GM21786 (cell line): ENCODE data around the gene RGL3.
"Not testable (repeated sequence)": the region's sequence is repeated elsewhere in the genome, so short reads cannot be mapped to it uniquely, and the experiment has no call there.

Experiments
- ATAC-seq: cut with Tn5 transposase; IDR thresholded peaks from one replicate; pipeline ENCODE4 v1.9.1; 2021; ENCODE audit not compliant: unreplicated experiment

The RGL3 gene

GRCh38 chr19:11384778-11385129 lies 34.4 kb downstream of the RGL3 start:
- no peak for ATAC-seq

DNA sequence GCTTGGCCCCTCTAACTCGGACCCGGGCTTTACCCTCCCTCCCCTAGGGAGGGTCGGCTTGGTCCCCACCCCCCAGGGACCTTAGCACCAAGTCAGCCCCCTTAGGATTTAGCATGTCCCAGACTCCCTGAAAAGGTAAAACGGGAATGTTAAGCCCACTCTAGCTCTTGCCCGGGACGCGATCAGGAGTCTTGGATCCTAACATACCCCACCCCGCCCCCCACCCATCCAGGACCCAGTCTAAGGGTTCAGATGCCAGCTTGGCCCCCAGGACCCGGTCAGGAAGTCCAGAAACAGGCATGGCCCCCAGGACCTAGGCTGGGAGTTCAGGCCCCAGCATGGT lies 35.4 kb downstream of the RGL3 start:
- no peak for ATAC-seq

DNA sequence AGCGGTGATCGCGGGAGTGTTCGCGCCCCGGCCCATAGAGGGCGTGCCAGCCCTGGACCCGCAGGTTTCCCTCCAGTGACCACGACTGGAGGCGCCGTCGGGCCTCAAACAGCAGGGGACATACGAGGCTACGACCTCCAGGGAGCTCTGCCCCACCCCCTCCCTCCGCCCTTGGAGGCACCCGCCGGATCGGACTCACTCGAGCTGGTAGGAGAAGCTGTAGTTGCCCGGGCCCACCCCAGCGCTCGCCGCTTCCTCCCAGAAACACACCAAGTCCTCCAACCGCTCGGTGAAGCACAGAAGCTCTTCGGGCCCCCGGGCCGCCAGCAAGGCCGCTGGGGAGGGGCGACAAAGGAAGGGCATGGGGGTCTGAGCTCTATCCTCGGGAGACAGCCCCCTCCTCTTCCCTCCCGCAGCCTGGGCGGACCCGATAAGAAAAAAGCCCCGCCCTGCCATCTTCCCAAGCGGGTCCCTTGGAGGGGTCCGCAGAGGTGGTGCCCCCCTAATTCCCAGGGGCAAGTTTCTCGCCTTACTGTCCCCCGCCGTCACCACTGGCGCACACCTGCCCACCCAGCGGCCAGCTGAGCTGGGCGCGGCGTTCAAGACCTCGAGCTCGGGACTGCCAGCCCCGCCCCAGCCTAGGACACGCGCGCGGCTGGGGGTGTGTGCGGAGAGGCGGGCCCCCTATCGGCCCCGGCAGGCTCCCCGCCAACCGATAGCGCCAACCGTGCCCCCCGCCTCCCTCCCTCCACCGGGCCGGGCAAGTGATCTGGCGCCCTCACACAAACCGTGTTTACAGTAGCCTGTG lies 36.0 kb downstream of the RGL3 start:
- ATAC-seq: no peak

- ATAC-seq: peak; percentile 71
Observed at GRCh38 chr19:11380653-11381537, 38.2 kb downstream of the RGL3 start.

DNA sequence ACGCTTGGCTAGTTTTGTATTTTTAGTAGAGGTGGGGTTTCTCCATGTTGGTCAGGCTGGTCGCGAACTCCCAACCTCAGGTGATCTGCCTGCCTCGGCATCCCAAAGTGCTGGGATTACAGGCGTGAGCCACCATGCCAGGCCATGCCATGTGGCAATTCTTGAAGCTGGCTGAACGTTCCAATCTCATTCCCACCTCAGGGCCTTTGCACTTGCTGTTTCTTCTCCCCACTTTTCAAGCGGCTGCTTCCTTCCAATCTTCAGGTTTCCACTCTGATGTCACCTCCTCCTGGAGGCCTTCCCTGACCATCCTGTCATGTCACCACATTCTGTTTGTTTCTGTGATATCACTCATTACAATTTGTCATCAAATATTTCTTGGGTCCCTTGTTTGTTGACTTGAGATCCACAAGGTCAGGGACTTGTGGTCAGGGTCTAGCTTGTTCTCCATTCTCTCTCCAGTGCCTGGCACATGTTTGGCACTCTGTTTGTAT lies 39.2 kb downstream of the RGL3 start:
- ATAC-seq: no peak

DNA sequence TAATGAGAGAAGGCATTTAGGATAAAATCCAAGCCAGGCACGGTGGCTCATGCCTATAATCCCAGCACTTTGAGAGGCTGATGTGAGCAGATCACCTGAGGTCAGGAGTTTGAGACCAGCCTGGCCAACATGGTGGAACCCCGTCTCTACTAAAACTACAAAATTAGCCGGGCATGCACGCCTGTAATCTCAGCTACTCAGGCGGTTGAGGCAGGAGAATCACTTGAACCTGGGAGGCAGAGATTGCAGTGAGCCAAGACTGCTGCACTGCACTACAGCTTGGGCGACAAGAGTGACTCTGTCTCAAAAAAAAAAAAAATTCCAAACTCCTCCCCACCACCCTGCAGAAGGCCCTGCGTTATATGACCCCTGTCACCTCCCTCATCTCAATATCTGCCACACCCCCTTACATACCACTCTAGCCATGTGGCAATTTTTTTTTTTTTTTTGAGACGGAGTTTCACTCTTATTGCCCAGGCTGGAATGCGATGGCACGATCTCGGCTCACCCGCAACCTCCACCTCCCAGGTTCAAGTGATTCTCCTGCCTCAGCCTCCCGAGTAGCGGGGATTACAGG lies 39.8 kb downstream of the RGL3 start:
- not testable (repeated sequence) for ATAC-seq

DNA sequence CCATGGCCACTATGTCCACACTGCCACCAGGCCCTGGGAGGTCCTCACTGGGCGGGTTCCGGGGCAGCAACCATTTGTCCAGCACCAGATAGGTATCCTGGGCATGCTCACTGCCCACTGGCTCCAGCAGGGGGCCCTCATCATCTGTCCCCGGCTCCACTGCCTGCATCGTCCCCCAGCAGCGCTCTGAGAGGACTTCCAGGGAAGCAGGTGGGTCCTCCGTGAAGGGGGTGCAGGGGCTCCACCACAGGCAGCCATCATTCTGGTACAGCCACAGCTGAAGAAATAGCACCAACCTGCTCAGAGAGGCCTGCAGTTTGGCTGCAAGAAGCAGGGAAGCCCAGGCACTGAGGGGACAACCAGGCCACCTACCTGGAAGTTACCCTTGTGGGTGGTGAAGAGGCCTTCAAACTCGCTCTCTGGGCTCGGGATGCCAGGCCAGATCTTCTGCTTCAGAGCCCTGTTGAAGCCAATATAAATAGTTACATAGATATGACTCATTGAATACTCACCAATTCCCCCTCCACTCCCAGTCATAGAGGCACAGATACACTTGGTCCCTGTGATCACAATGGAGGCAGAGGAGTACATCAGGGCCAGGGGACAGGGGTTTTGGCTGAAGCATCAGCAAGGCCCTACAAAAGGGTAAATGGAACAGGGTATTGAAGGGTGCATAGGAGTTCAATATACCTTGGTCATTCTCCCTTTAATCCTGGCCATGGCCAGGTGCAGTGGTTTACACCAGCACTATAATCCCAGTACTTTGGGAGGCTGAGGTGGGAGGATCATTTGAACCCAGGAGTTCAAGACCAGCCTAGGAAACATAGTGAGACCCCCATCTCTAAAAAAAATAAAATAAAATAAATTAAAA lies 40.6 kb downstream of the RGL3 start:
- ATAC-seq: no peak

DNA sequence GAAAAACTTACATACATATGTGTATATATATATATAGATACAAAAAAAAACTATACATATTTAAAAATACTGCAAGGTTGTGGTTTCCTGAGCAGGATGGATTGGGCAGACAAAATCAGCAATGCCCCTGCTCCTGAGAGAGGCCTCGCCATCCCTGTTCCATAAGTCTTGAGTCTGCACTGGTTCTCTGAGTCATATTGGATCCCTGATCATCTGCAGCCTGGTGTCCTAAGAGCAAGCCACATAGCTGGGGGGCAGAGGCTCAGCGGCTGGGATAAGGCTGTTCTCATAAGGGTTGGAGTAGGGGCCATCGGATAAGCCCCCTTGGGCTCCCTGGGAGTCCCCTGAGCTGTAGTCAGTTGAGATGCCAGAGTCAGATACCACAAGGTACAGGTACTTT lies 41.4 kb downstream of the RGL3 start:
- ATAC-seq: no peak

- ATAC-seq: no peak
Observed at GRCh38 chr19:11377237-11377636, 41.9 kb downstream of the RGL3 start.

DNA sequence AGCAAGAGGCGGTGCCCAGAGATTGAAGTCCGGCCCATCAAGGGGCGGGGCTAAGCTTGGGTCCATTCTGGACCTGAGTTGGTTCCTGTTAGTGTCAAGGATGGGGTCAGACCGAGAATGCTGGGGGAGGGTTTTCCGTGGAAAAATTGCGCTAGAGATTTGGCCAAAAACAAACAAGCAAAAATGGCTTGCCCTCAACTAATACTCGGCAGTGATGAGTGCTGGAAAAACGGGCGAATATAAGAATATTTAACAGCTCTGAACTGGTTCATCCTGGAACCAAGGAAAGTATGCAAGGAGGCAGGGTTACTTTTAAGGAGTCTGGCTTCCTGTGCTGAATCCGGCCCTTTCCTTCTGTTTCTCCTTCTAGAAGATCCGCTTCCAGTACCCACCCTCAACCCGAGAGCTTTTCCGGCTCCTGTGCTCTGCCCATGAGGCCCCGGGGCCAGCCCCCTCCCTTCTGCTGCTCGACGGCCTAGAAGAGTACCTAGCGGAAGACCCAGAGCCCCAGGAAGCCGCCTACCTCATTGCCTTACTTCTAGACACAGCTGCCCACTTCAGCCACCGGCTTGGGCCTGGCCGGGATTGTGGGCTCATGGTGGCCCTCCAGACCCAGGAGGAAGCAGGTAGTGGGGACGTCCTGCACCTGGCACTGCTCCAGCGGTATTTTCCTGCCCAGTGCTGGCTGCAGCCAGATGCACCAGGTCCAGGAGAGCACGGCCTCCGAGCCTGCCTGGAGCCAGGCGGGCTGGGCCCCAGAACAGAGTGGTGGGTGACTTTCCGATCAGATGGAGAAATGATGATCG lies 43.8 kb downstream of the RGL3 start:
- no peak for ATAC-seq

- peak; percentile 91 for ATAC-seq
Observed at GRCh38 chr19:11374433-11375142, 44.5 kb downstream of the RGL3 start, which contains the start of gene SWSAP1. TSS of gene SWSAP1 (plus strand) at chr19:11374666. CDS start at chr19:11374681, 15 bp downstream.

- no peak for ATAC-seq
Observed at GRCh38 chr19:11373885-11374432, 45.2 kb downstream of the RGL3 start.

GRCh38 chr19:11373166-11373884 lies 45.8 kb downstream of the RGL3 start:
- no peak for ATAC-seq

- ATAC-seq: no peak
Observed at GRCh38 chr19:11370744-11371143, 48.4 kb downstream of the RGL3 start.

DNA sequence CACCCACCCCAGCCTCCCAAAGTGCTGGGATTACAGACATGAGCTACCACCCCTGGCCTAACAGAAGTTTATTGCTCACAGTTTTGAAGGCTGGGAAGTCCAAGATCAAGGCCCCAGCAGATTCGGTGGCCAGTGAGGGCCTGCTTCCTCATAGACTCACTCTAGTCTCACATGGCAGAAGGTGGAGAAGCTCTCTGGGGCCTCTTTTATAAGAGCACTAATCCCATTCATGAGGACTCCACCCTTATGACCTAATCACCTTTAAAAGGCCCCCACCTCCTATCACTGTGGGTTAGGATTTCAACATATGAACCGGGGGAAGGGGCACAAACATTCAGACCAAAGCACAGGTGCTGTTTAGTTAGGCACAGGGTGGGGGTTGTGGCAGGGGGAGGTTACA lies 51.6 kb downstream of the RGL3 start:
- no peak for ATAC-seq

GRCh38 chr19:11365557-11366117 lies 53.5 kb downstream of the RGL3 start:
- ATAC-seq: no peak

DNA sequence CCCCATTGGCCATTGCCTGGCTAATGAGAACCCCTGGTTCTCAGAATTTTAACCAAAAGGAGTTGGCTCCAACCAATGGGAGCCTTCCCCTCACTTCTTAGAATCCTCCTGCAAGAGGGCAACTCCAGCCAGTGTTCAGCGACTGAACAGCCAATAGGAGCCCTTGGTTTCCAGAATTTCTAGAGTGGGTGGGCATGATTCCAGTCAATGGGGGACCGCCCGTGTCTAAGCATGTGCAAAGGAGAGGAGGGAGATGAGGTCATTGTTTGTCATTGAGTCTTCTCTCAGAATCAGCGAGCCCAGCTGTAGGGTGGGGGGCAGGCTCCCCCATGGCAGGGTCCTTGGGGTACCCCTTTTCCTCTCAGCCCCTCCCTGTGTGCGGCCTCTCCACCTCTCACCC lies 54.2 kb downstream of the RGL3 start:
- no peak for ATAC-seq

DNA sequence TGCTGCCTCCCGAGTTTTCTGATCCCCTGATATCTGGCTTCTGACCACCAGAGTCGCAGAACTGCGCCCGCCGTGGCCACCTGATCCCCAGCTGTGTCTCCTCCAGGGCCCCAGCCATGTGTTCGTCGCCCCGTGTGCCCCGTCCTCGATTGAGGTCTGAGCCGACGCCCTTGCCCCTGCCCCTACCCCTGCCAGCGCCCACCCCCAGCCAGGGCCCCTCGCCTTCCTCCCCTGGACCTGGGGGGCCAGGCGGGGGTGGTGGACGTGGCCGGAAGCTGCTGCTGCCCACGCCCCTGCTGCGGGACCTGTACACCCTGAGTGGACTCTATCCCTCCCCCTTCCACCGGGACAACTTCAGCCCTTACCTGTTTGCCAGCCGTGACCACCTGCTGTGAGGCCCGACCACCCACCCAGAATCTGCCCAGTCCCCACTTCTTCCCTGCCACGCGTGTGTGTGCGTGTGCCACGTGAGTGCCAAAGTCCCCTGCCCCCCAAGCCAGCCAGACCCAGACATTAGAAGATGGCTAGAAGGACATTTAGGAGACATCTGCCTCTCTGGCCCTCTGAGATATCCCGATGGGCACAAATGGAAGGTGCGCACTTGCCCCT lies 54.7 kb downstream of the RGL3 start:
- no peak for ATAC-seq
